HepG2 (cell line): ENCODE data around the gene CAMTA1.

Experiments used
- CEBPB ChIP-seq: IDR thresholded peaks from 2 replicates; pipeline ENCODE4 v1.6.1; 2011; ENCODE audit warnings: low read depth, low read length, improper control_type of control experiment, borderline replicate concordance
- CTCF ChIP-seq: sonication (generic); formaldehyde crosslinking; IDR thresholded peaks from 2 replicates; pipeline ENCODE4 v1.5.0; 2020; ENCODE audit warnings: mild to moderate bottlenecking, missing genetic modification reagents, moderate library complexity
- ETV6 ChIP-seq: sonication (generic); formaldehyde crosslinking; conservative IDR thresholded peaks from 2 replicates; pipeline ENCODE4 v1.4.0; 2020; ENCODE audit warnings: missing genetic modification reagents
- GATAD1 ChIP-seq: IDR thresholded peaks from 2 replicates; pipeline ENCODE4 v1.6.1; 2016; ENCODE audit warnings: missing genetic modification reagents, missing compliant biosample characterization
- NFYB ChIP-seq: sonication (generic); formaldehyde crosslinking; IDR thresholded peaks from 2 replicates; pipeline ENCODE4 v1.4.0; 2020; ENCODE audit warnings: missing genetic modification reagents
- ZNF331 ChIP-seq: sonication (generic); formaldehyde crosslinking; IDR thresholded peaks from 2 replicates; pipeline ENCODE4 v1.4.0; 2020; ENCODE audit warnings: missing genetic modification reagents
- ZNF530 ChIP-seq: sonication (generic); formaldehyde crosslinking; IDR thresholded peaks from 2 replicates; pipeline ENCODE4 v1.5.0; 2020; ENCODE audit warnings: low read depth, mild to moderate bottlenecking, missing genetic modification reagents
- ZNF777 ChIP-seq: sonication (generic); formaldehyde crosslinking; IDR thresholded peaks from 2 replicates; pipeline ENCODE4 v1.4.0; 2020; ENCODE audit warnings: missing genetic modification reagents

GRCh38 chr1:6904476-6905170 is 119.4 kb downstream of the CAMTA1 start:
- no peak for TF ChIP-seq ZNF777 (CRISPR knock-in tag)
- no peak for TF ChIP-seq ZNF331 (CRISPR knock-in tag)
- TF ChIP-seq NFYB, result no peak
- no peak for TF ChIP-seq ZNF530 (CRISPR knock-in tag)
- no peak for TF ChIP-seq CEBPB
- TF ChIP-seq GATAD1 (CRISPR knock-in tag), result no peak
- TF ChIP-seq ETV6 (CRISPR knock-in tag), result no peak
- TF ChIP-seq CTCF (CRISPR knock-in tag), result no peak
